ENCODE data around the gene STT3A. TPM values are rescaled to one million over a fixed set of nuclear protein-coding genes. Genes with fewer than 3 reads are reported as not detected.
A peak's percentile ranks its signal among the peaks of the same experiment; 100 is the strongest.

Gene STT3A
- total and polyA plus RNA-seq, 2 donors (not counting 1 experiment from before 2014, with no cell fraction given), result 257 to 375 TPM

- no peaks in the 10 kb centered on the region for H3K79me2 ChIP-seq (ENCODE audit: control insufficient read depth, insufficient read depth, low read length)
- H3K27me3 ChIP-seq (ENCODE audit: control insufficient read depth, insufficient read depth, low read length), result no peaks in the 10 kb centered on the region
- TF ChIP-seq EZH2 (IDR thresholded peaks at IDR 0.05; ENCODE audit: low read length, missing control alignments), result no peak
- H3K4me1 ChIP-seq (ENCODE audit: control insufficient read depth, extremely low read depth, insufficient read depth, low read length), result no peaks in the 10 kb centered on the region
- H3K36me3 ChIP-seq (ENCODE audit: control insufficient read depth, insufficient read depth, low read length), result no peaks in the 10 kb centered on the region
- no peaks in the 10 kb centered on the region for H3K9me3 ChIP-seq (ENCODE audit: control insufficient read depth, insufficient read depth, low read depth, low read length)
- H2AFZ ChIP-seq (ENCODE audit: low read length), result no peak overlapping the region
- H3K9ac ChIP-seq (ENCODE audit: insufficient read depth, low read length), result no peak overlapping the region
- peak in 1 of 2 donors; percentile 29 for DNase-seq (ENCODE audit: low read depth in 2 of 2)
- H3K27ac ChIP-seq (ENCODE audit: insufficient read depth, low read length), result no peak overlapping the region
- H4K20me1 ChIP-seq (ENCODE audit: control insufficient read depth, extremely low read depth, insufficient read depth, low read length), result no peaks in the 10 kb centered on the region
- H3K4me2 ChIP-seq (ENCODE audit: extremely low read depth, insufficient read depth, low read length), result no peak overlapping the region
- H3K4me3 ChIP-seq (replicated peaks in 1 of 4; ENCODE audit: control extremely low read depth in 1 of 4, insufficient read depth in 1 of 4, low read depth in 3 of 4, low read length in 4 of 4), result no peak overlapping the region
Observed at GRCh38 chr11:125559888-125560287, 32.8 kb upstream of the STT3A start.

DNA sequence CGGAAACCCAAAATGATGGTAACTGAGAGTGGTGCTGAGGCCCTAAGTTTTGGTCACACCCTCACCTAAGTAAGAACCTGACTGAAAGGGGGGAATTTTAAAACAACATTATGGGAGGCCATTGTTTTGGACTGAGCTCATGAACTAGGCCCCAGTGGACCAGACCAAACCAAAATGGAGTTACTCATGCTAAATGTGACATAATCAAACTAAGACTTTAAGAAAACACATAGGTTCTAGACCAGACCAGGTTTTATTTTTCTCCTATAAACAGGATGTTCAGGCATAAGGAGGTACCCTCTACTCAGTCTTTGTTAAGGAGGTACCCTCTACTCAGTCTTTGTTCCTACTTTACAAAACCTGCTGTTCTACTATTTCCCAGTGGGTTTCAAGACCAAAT, 30.7 kb upstream of the STT3A start:
- DNase-seq (ENCODE audit: low read depth in 2 of 2), result no peak
- Histone ChIP-seq H3K4me2 (ENCODE audit: extremely low read depth, insufficient read depth, low read length) (no peak overlapping the region), H2AFZ (ENCODE audit: low read length) (no peak overlapping the region), H3K79me2 (ENCODE audit: control insufficient read depth, insufficient read depth, low read length) (no peaks in the 10 kb centered on the region), H3K27ac (ENCODE audit: insufficient read depth, low read length) (no peak overlapping the region), H3K9ac (ENCODE audit: insufficient read depth, low read length) (no peak overlapping the region), H3K9me3 (ENCODE audit: control insufficient read depth, insufficient read depth, low read depth, low read length) (no peaks in the 10 kb centered on the region), H4K20me1 (ENCODE audit: control insufficient read depth, extremely low read depth, insufficient read depth, low read length) (no peaks in the 10 kb centered on the region), H3K4me1 (ENCODE audit: control insufficient read depth, extremely low read depth, insufficient read depth, low read length) (no peaks in the 10 kb centered on the region), H3K36me3 (ENCODE audit: control insufficient read depth, insufficient read depth, low read length) (no peaks in the 10 kb centered on the region), H3K27me3 (ENCODE audit: control insufficient read depth, insufficient read depth, low read length) (no peaks in the 10 kb centered on the region), H3K4me3 (replicated peaks in 1 of 4; ENCODE audit: control extremely low read depth in 1 of 4, insufficient read depth in 1 of 4, low read depth in 3 of 4, low read length in 4 of 4) (no peak overlapping the region)
- TF ChIP-seq CTCF (conservative IDR thresholded peaks at IDR 0.05 in 1 of 2, IDR thresholded peaks at IDR 0.05 in 1 of 2; ENCODE audit: low read depth in 1 of 2, low read length in 2 of 2) (no peak), EZH2 (IDR thresholded peaks at IDR 0.05; ENCODE audit: low read length, missing control alignments) (no peak)

GRCh38 chr11:125562430-125562829, 30.2 kb upstream of the STT3A start:
- Histone ChIP-seq H3K27ac (ENCODE audit: insufficient read depth, low read length) (no peak overlapping the region), H3K27me3 (ENCODE audit: control insufficient read depth, insufficient read depth, low read length) (no peaks in the 10 kb centered on the region), H4K20me1 (ENCODE audit: control insufficient read depth, extremely low read depth, insufficient read depth, low read length) (no peaks in the 10 kb centered on the region), H2AFZ (ENCODE audit: low read length) (no peak overlapping the region), H3K9ac (ENCODE audit: insufficient read depth, low read length) (no peak overlapping the region), H3K4me1 (ENCODE audit: control insufficient read depth, extremely low read depth, insufficient read depth, low read length) (no peaks in the 10 kb centered on the region), H3K9me3 (ENCODE audit: control insufficient read depth, insufficient read depth, low read depth, low read length) (no peaks in the 10 kb centered on the region), H3K4me2 (ENCODE audit: extremely low read depth, insufficient read depth, low read length) (no peak overlapping the region), H3K36me3 (ENCODE audit: control insufficient read depth, insufficient read depth, low read length) (no peaks in the 10 kb centered on the region), H3K4me3 (replicated peaks in 1 of 4; ENCODE audit: control extremely low read depth in 1 of 4, insufficient read depth in 1 of 4, low read depth in 3 of 4, low read length in 4 of 4) (no peak overlapping the region), H3K79me2 (ENCODE audit: control insufficient read depth, insufficient read depth, low read length) (no peaks in the 10 kb centered on the region)
- TF ChIP-seq CTCF (conservative IDR thresholded peaks at IDR 0.05 in 1 of 2, IDR thresholded peaks at IDR 0.05 in 1 of 2; ENCODE audit: low read depth in 1 of 2, low read length in 2 of 2) (no peak), EZH2 (IDR thresholded peaks at IDR 0.05; ENCODE audit: low read length, missing control alignments) (no peak)
- no peak for DNase-seq (ENCODE audit: low read depth in 2 of 2)
